NB4 (cell line): ENCODE data around the gene COL23A1.

ENCODE experiments used
- CTCF ChIP-seq: IDR thresholded peaks from one replicate; pipeline ENCODE4 v1.5.1; 2012; ENCODE audit warnings: low read depth, low read length
- MAX ChIP-seq: IDR thresholded peaks from 2 replicates; pipeline ENCODE4 v1.6.1; 2011; ENCODE audit warnings: low read depth, low read length
- POLR2A ChIP-seq: IDR thresholded peaks from 2 replicates; pipeline ENCODE4 v1.6.1; 2011; ENCODE audit warnings: mild to moderate bottlenecking; ENCODE audit not compliant: insufficient read length; ENCODE audit errors: extremely low read depth

DNA sequence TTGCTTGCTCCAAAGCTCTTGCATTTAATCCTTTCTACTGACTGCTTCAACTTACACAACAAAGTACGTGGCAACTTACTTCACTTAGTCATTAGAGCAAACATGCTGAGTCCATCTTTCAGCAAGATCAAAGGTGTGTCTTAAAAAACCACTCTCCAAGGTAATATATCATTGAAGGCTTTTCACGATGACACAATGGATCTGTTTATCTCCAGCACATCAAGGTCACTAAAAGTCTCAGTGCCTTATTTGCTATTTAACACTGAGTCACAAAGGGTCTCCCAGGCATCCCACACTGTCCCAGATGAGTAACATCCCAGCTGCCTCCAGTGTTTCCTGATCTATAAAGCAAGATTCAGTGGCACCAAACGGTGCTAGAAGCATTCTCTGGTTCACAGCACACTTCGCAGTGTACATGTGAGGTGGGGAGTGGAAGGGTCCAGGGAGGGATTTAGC is 40.3 kb upstream of the COL23A1 start:
- TF ChIP-seq CTCF: no peak
- no peak for TF ChIP-seq POLR2A
- no peak for TF ChIP-seq MAX
